HL-60 (cell line): ENCODE results near the gene HOXC5.

Source experiments
- DNase-seq, 2 experiments: peaks; one replicate each; pipeline ENCODE4 v3.0.0-alpha.2; 2010 to 2020; ENCODE audit warnings: low read depth in 1 of 2, low spot score in 1 of 2
- H3K27ac ChIP-seq: fragments of 250-450 bp; sonication (Bioruptor Pico); replicated peaks from 2 replicates; pipeline ENCODE4 v1.5.1; 2020; ENCODE audit warnings: mild to moderate bottlenecking, moderate library complexity
- H3K27me3 ChIP-seq: fragments of 250-450 bp; sonication (Bioruptor Pico); 2 replicates; pipeline ENCODE4 v1.5.1; 2021; ENCODE audit warnings: mild to moderate bottlenecking, moderate library complexity; ENCODE audit not compliant: insufficient read depth, poor library complexity, severe bottlenecking
- H3K4me3 ChIP-seq: replicated peaks from 2 replicates; pipeline ENCODE4 v1.5.1; 2011; ENCODE audit warnings: mild to moderate bottlenecking, control low read depth, low read length; ENCODE audit not compliant: insufficient read depth
- CTCF ChIP-seq: IDR thresholded peaks from one replicate; pipeline ENCODE4 v1.5.1; 2011; ENCODE audit warnings: low read length, control low read depth, inconsistent platforms; ENCODE audit not compliant: insufficient read depth
- GABPA ChIP-seq: IDR thresholded peaks from 2 replicates; pipeline ENCODE4 v1.6.1; 2012; ENCODE audit warnings: low read depth
- POLR2AphosphoS5 ChIP-seq: IDR thresholded peaks from 2 replicates; pipeline ENCODE4 v1.6.1; 2012; ENCODE audit warnings: low read depth
- REST ChIP-seq: IDR thresholded peaks from 2 replicates; pipeline ENCODE4 v1.6.1; 2012; ENCODE audit warnings: low read depth; ENCODE audit not compliant: insufficient replicate concordance
- SPI1 ChIP-seq: IDR thresholded peaks from 2 replicates; pipeline ENCODE4 v1.6.1; 2012; ENCODE audit warnings: low read depth, mild to moderate bottlenecking, borderline replicate concordance

HOXC5 gene

GRCh38 chr12:54042970-54043853 is 10.4 kb downstream of the HOXC5 start:
- Histone ChIP-seq H3K27ac (no peak overlapping the region), H3K27me3 (peaks cover 78% of the 10 kb centered on the region), H3K4me3 (no peak overlapping the region)
- TF ChIP-seq REST = no peak
- no peak for TF ChIP-seq CTCF
- no peak for TF ChIP-seq POLR2AphosphoS5
- no peak for TF ChIP-seq GABPA
- TF ChIP-seq SPI1 = no peak
- DNase-seq = no peak

GRCh38 chr12:54044425-54045103 is 11.7 kb downstream of the HOXC5 start:
- TF ChIP-seq POLR2AphosphoS5 (no peak), SPI1 (no peak), CTCF (no peak)
- H3K27me3 ChIP-seq = peaks cover 74% of the 10 kb centered on the region
- H3K27ac ChIP-seq = no peak overlapping the region
- no peak for DNase-seq
- no peak overlapping the region for H3K4me3 ChIP-seq

- TF ChIP-seq SPI1 (no peak), CTCF (no peak), REST (no peak), POLR2AphosphoS5 (no peak), GABPA (no peak)
- Histone ChIP-seq H3K4me3 (no peak overlapping the region), H3K27me3 (peaks cover 77% of the 10 kb centered on the region)
Observed at GRCh38 chr12:54045401-54045800, 12.6 kb downstream of the HOXC5 start.

More at GRCh38 chr12:54045401-54045800, 12.6 kb downstream of the HOXC5 start:
- H3K27ac ChIP-seq = no peak overlapping the region
- DNase-seq = no peak
